ENCODE measurements around the gene SOHLH1.

DNA sequence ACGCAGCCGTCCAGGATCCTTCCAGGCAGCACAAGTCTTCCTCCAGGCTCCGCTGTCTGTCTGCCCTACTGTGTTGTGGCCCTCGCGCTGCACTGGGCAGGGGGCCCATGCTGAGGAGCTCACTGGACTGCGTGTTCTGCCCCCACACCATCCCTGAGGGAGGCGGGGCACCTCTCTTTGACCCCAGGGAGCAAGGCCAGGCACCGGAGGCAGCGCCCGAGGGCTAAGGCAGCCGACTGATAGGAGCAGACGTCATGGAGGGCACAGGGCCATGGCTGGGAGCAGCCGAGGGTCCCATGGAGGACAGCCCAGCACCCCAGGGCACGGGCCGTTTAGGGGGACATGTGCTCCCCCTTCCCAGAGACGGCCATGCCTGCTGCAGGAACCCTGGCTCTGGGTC, 49.4 kb upstream of the SOHLH1 start:
- TF ChIP-seq EZH2 (IDR thresholded peaks at IDR 0.05; ENCODE audit: insufficient read depth, poor library complexity, severe bottlenecking), result no peak
- no peak for TF ChIP-seq EZH2phosphoT487 (IDR thresholded peaks at IDR 0.05; ENCODE audit: insufficient read depth, low read depth)

Measured in GM23248 (cell line).